ENCODE measurements around the gene RABEP2. TPM values are rescaled to one million over a fixed set of nuclear protein-coding genes. Genes with fewer than 3 reads are reported as not detected.
A peak's percentile ranks its signal among the peaks of the same experiment; 100 is the strongest.

Gene RABEP2
- polyA plus RNA-seq, 2 of the 4 experiments (the other 2 are of a cell fraction): 6.0 to 13.7 TPM

GRCh38 chr16:28859326-28859725 is 65.7 kb downstream of the RABEP2 start:
- WGBS (ENCODE audit: missing lambda C conversion rate): 83% methylated on average over 4 of the region's 4 CpGs
- CTCF ChIA-PET: interaction anchor here (0.6 to 3.9 kb wide), 2 partner anchors 13 to 24 kb away, joined by 4 to 24 read pairs; partner anchors contain the start of gene TUFM
- Histone ChIP-seq H3K4me2 (no peak overlapping the region), H3K4me1 (peaks cover 15% of the 10 kb centered on the region), H3K4me3 (no peak overlapping the region), H3K27ac (peak overlapping the region in 1 of 2 experiments; percentile 54; a peak in 1 of 6 replicates), H3K9me3 (no peaks in the 10 kb centered on the region)
- FAIRE-seq: no peak
- TF ChIP-seq CEBPB (IDR thresholded peaks at IDR 0.05): no peak
- no peak for ATAC-seq
- POLR2A ChIA-PET: interaction anchor here (0.5 to 0.6 kb wide), 2 partner anchors 31 to 118 kb away, joined by 3 read pairs; no protein-coding TSS in a partner anchor
- DNase-seq (ENCODE audit: low read depth in 1 of 2, low spot score in 1 of 2): no peak

GRCh38 chr16:28858421-28858820 is 66.6 kb downstream of the RABEP2 start:
- H3K4me3 ChIP-seq: no peak overlapping the region
- no peaks in the 10 kb centered on the region for H3K9me3 ChIP-seq
- ChIA-PET POLR2A (interaction anchor here (0.7 to 1.4 kb wide), 2 partner anchors 12 to 36 kb away, joined by 3 to 4 read pairs; partner anchors contain the start of genes ATXN2L and TUFM), CTCF (interaction anchor here (1.0 to 3.9 kb wide), 4 partner anchors 12 to 87 kb away, joined by 3 to 24 read pairs (median 3); partner anchors contain the start of gene TUFM)
- H3K4me2 ChIP-seq: no peak overlapping the region
- ATAC-seq (no peak), DNase-seq (ENCODE audit: low read depth in 1 of 2, low spot score in 1 of 2) (no peak), FAIRE-seq (no peak)
- H3K4me1 ChIP-seq: peaks cover 15% of the 10 kb centered on the region
- WGBS (ENCODE audit: missing lambda C conversion rate): 83% methylated on average over 8 of the region's 8 CpGs
- TF ChIP-seq REST (IDR thresholded peaks at IDR 0.05) (no peak), CTCF (IDR thresholded peaks at IDR 0.05) (no peak), RARB (CRISPR knock-in tag; IDR thresholded peaks at IDR 0.05) (no peak), FOXS1 (CRISPR knock-in tag; IDR thresholded peaks at IDR 0.05) (no peak), HEYL (CRISPR knock-in tag; IDR thresholded peaks at IDR 0.05) (no peak)
- H3K27ac ChIP-seq: peak overlapping the region; percentile 26 to 54; a peak in 3 of 6 replicates

Small RNAs within 50 kb of the gene (small RNA-seq; reads per million reads assigned to genes)
- gene RF00416: 0 reads per million in 6 experiments

Other genes with a start within 250 kb of the RABEP2 start
- gene EIF3C, start 213.8 kb downstream of the RABEP2 start, polyA plus RNA-seq (2011; rRNA removed): 195 and 326 TPM in 2 replicates
- 164 to 225 TPM (median 191 TPM) in 3 replicates for gene EIF3C, start 213.8 kb downstream of the RABEP2 start, polyA plus RNA-seq (2017; fragmentation: RNase III; extraction: RNeasy Plus Mini Kit Qiagen cat#74134 plus additional on column Dnase treatment)
- gene NPIPB9, start 173.5 kb downstream of the RABEP2 start, polyA plus RNA-seq (2011; rRNA removed): 4.6 and 4.9 TPM in 2 replicates
- 1.7 to 2.5 TPM (median 2.1 TPM) in 3 replicates for gene NPIPB9, start 173.5 kb downstream of the RABEP2 start, polyA plus RNA-seq (2017; fragmentation: RNase III; extraction: RNeasy Plus Mini Kit Qiagen cat#74134 plus additional on column Dnase treatment)
- 28.4 and 42.5 TPM in 2 replicates for gene ATXN2L, start 102.2 kb downstream of the RABEP2 start, polyA plus RNA-seq (2011; rRNA removed)
- gene ATXN2L, start 102.2 kb downstream of the RABEP2 start, polyA plus RNA-seq (2017; fragmentation: RNase III; extraction: RNeasy Plus Mini Kit Qiagen cat#74134 plus additional on column Dnase treatment): 134 to 137 TPM (median 135 TPM) in 3 replicates
- gene TUFM, start 78.9 kb downstream of the RABEP2 start, polyA plus RNA-seq (2011; rRNA removed): 139 and 159 TPM in 2 replicates
- 252 to 267 TPM (median 260 TPM) in 3 replicates for gene TUFM, start 78.9 kb downstream of the RABEP2 start, polyA plus RNA-seq (2017; fragmentation: RNase III; extraction: RNeasy Plus Mini Kit Qiagen cat#74134 plus additional on column Dnase treatment)
- gene SH2B1, start 61.4 kb downstream of the RABEP2 start, polyA plus RNA-seq (2011; rRNA removed): 10.7 and 12.3 TPM in 2 replicates
- gene SH2B1, start 61.4 kb downstream of the RABEP2 start, polyA plus RNA-seq (2017; fragmentation: RNase III; extraction: RNeasy Plus Mini Kit Qiagen cat#74134 plus additional on column Dnase treatment): 25.9 to 31.0 TPM (median 26.7 TPM) in 3 replicates
- 0.96 and 1.1 TPM in 2 replicates for gene ATP2A1, start 46.8 kb downstream of the RABEP2 start, polyA plus RNA-seq (2011; rRNA removed)
- 1.5 to 5.2 TPM (median 2.3 TPM) in 3 replicates for gene ATP2A1, start 46.8 kb downstream of the RABEP2 start, polyA plus RNA-seq (2017; fragmentation: RNase III; extraction: RNeasy Plus Mini Kit Qiagen cat#74134 plus additional on column Dnase treatment)
- gene CD19, start 6.7 kb upstream of the RABEP2 start, polyA plus RNA-seq (2011; rRNA removed): not detected in 2 replicates
- not detected in 3 replicates for gene CD19, start 6.7 kb upstream of the RABEP2 start, polyA plus RNA-seq (2017; fragmentation: RNase III; extraction: RNeasy Plus Mini Kit Qiagen cat#74134 plus additional on column Dnase treatment)
- 32.2 and 35.7 TPM in 2 replicates for gene NFATC2IP, start 25.7 kb upstream of the RABEP2 start, polyA plus RNA-seq (2011; rRNA removed)
- 29.7 to 31.4 TPM (median 30.3 TPM) in 3 replicates for gene NFATC2IP, start 25.7 kb upstream of the RABEP2 start, polyA plus RNA-seq (2017; fragmentation: RNase III; extraction: RNeasy Plus Mini Kit Qiagen cat#74134 plus additional on column Dnase treatment)
- gene SPNS1, start 49.5 kb upstream of the RABEP2 start, polyA plus RNA-seq (2011; rRNA removed): 16.9 and 27.0 TPM in 2 replicates
- 29.6 to 35.4 TPM (median 35.1 TPM) in 3 replicates for gene SPNS1, start 49.5 kb upstream of the RABEP2 start, polyA plus RNA-seq (2017; fragmentation: RNase III; extraction: RNeasy Plus Mini Kit Qiagen cat#74134 plus additional on column Dnase treatment)
- gene LAT, start 59.8 kb upstream of the RABEP2 start, polyA plus RNA-seq (2011; rRNA removed): 0.85 and 0.98 TPM in 2 replicates
- gene LAT, start 59.8 kb upstream of the RABEP2 start, polyA plus RNA-seq (2017; fragmentation: RNase III; extraction: RNeasy Plus Mini Kit Qiagen cat#74134 plus additional on column Dnase treatment): 2.2 to 3.4 TPM (median 3.3 TPM) in 3 replicates

All from A549 (cell line).